Endothelial cell of umbilical vein (primary cell): ENCODE data around the gene IRS1. TPM values are rescaled to one million over a fixed set of nuclear protein-coding genes. Genes with fewer than 3 reads are reported as not detected.

Source experiments
- BruUV-seq: library from RNA; stranded (reverse); fragments of 400-500 nt; replicated peaks from 2 replicates; lab custom pipeline; 2021; lab: Mats Ljungman, UMichigan
- CTCF ChIA-PET: fragments of 300-600, 350-600 bp; sonication (Branson Sonifier 250); formaldehyde crosslinking; loops from one replicate; lab custom pipeline; 2021; ENCODE audit warnings: antibody characterized with exemption, inconsistent platforms; lab: Charles Lee
- POLR2A ChIA-PET: fragments of 300-600, 350-600 bp; sonication (Branson Sonifier 250); formaldehyde crosslinking; loops from one replicate; lab custom pipeline; 2021; ENCODE audit warnings: antibody characterized with exemption, inconsistent platforms; lab: Charles Lee
- DNase-seq: peaks from one replicate; pipeline ENCODE4 v3.0.0-alpha.2; 2011; ENCODE audit warnings: low read depth, low spot score
- FAIRE-seq: peaks from 2 replicates; lab custom pipeline; 2011; peaks lifted over from hg19 to GRCh38; lab: Jason Lieb, UNC
- H2AFZ ChIP-seq: 2 replicates; pipeline ENCODE4 v1.6.0; 2012; ENCODE audit warnings: low read depth, low read length, control low read depth, inconsistent platforms
- H3K27ac ChIP-seq: 2 replicates; pipeline ENCODE4 v1.5.1; 2011; ENCODE audit warnings: low read depth, mild to moderate bottlenecking, control low read depth, low read length, moderate library complexity; ENCODE audit not compliant: insufficient read depth
- H3K27me3 ChIP-seq, 2 experiments: 2 replicates each; pipeline versions ENCODE4 v1.6.0 to v1.6.1; 2011; ENCODE audit warnings: low read length in 2 of 2, mixed read lengths in 1 of 2; ENCODE audit not compliant: control insufficient read depth in 2 of 2, insufficient read depth in 2 of 2
- H3K36me3 ChIP-seq, 2 experiments: 2 replicates in 1 of 2; 3 replicates in 1 of 2; pipeline ENCODE4 v1.5.1; 2011; ENCODE audit warnings: low read length in 2 of 2, mild to moderate bottlenecking in 1 of 2, moderate library complexity in 1 of 2; ENCODE audit not compliant: control insufficient read depth in 2 of 2, insufficient read depth in 2 of 2; ENCODE audit errors: extremely low read depth in 1 of 2
- H3K4me1 ChIP-seq: 3 replicates; pipeline ENCODE4 v1.5.1; 2011; ENCODE audit warnings: mild to moderate bottlenecking, low read length; ENCODE audit not compliant: control insufficient read depth, insufficient read depth; ENCODE audit errors: extremely low read depth
- H3K4me2 ChIP-seq: 2 replicates; pipeline ENCODE4 v1.6.1; 2011; ENCODE audit warnings: low read length, control low read depth, mixed read lengths; ENCODE audit not compliant: insufficient read depth
- H3K4me3 ChIP-seq, 3 experiments: fragments of 200-600 bp in 1 of 3; sonication (generic), shearing (Covaris generic) in 1 of 3; replicated peaks in 1 of 3; 2 replicates each; pipeline ENCODE4 v1.5.1; 2011 to 2016; ENCODE audit warnings: control low read depth in 3 of 3, low read length in 3 of 3, mild to moderate bottlenecking in 2 of 3, inconsistent platforms in 1 of 3, low read depth in 1 of 3, moderate library complexity in 1 of 3; ENCODE audit not compliant: insufficient read depth in 1 of 3
- H3K79me2 ChIP-seq: 2 replicates; pipeline ENCODE4 v1.6.0; 2012; ENCODE audit warnings: low read length, inconsistent platforms; ENCODE audit not compliant: control insufficient read depth, insufficient read depth
- H3K9ac ChIP-seq: replicated peaks from 2 replicates; pipeline ENCODE3; 2011; ENCODE audit warnings: low read length, control low read depth; ENCODE audit not compliant: insufficient read depth; ENCODE audit errors: extremely low read depth
- H3K9me1 ChIP-seq: replicated peaks from 3 replicates; pipeline ENCODE4 v1.6.0; 2011; ENCODE audit warnings: mild to moderate bottlenecking, low read length; ENCODE audit not compliant: control insufficient read depth, insufficient read depth; ENCODE audit errors: extremely low read depth
- H3K9me3 ChIP-seq: replicated peaks from 2 replicates; pipeline ENCODE4 v1.5.1; 2012; ENCODE audit warnings: low read length, inconsistent platforms; ENCODE audit not compliant: control insufficient read depth, insufficient read depth
- H4K20me1 ChIP-seq: replicated peaks from 2 replicates; pipeline ENCODE3; 2011; ENCODE audit warnings: mild to moderate bottlenecking, low read length; ENCODE audit not compliant: control insufficient read depth, insufficient read depth; ENCODE audit errors: extremely low read depth
- CTCF ChIP-seq, 2 donors: IDR thresholded peaks; 1 replicate in 1 of 2; 2 replicates in 1 of 2; pipeline ENCODE4 v1.5.1; 2011; ENCODE audit warnings: low read length in 2 of 2, mild to moderate bottlenecking in 2 of 2, moderate library complexity in 2 of 2, control low read depth in 1 of 2, inconsistent platforms in 1 of 2, low read depth in 1 of 2; ENCODE audit not compliant: insufficient read depth in 1 of 2; ENCODE audit errors: extremely low read depth in 1 of 2
- EZH2 ChIP-seq: IDR thresholded peaks from 2 replicates; pipeline ENCODE4 v1.6.1; 2012; ENCODE audit warnings: borderline replicate concordance, low read depth, mild to moderate bottlenecking, moderate library complexity, low read length, inconsistent platforms; ENCODE audit not compliant: severe bottlenecking
- FOS ChIP-seq: IDR thresholded peaks from 2 replicates; pipeline ENCODE4 v1.6.1; 2011; ENCODE audit warnings: mild to moderate bottlenecking, low read length, moderate library complexity, borderline replicate concordance; ENCODE audit not compliant: insufficient read depth
- GATA2 ChIP-seq: IDR thresholded peaks from 2 replicates; pipeline ENCODE4 v1.7.0; 2011; ENCODE audit warnings: low read depth, mild to moderate bottlenecking, moderate library complexity, mixed read lengths, low read length; ENCODE audit not compliant: insufficient read length, insufficient read depth
- JUN ChIP-seq: IDR thresholded peaks from 2 replicates; pipeline ENCODE4 v1.6.1; 2011; ENCODE audit warnings: borderline replicate concordance, low read depth; ENCODE audit not compliant: insufficient read length, insufficient read depth
- MYC ChIP-seq: IDR thresholded peaks from one replicate; pipeline ENCODE4 v1.6.1; 2011; ENCODE audit warnings: mild to moderate bottlenecking, low read depth, low read length
- POLR2A ChIP-seq: IDR thresholded peaks from 2 replicates; pipeline ENCODE4 v1.6.1; 2012; ENCODE audit warnings: low read depth, mild to moderate bottlenecking, control low read depth, low read length
- POLR2AphosphoS5 ChIP-seq: IDR thresholded peaks from 2 replicates; pipeline ENCODE4 v1.6.1; 2012; ENCODE audit warnings: low read depth, mild to moderate bottlenecking, control low read depth, low read length, moderate library complexity; ENCODE audit not compliant: insufficient read depth
- dilution Hi-C: fragments of 300-500 bp; cut with MboI; formaldehyde crosslinking; loops from one replicate; pipeline ENCODE4 v1.15.0; 2019; ENCODE audit warnings: low sequenced_read_pairs; ENCODE audit not compliant: extremely low pct_ligation_motif_present
- intact Hi-C: fragments of 100-400 bp; cut with micrococcal nuclease; formaldehyde crosslinking; loops from one replicate; pipeline ENCODE4 v1.10.0; 2022
- polyA plus RNA-seq, 4 experiments: library from polyadenylated mRNA; depleted of rRNA in 3 of 4; stranded (reverse) in 3 of 4; unstranded in 1 of 4; fragments of >200 nt; gene quantifications; 2 replicates each; pipeline versions ENCODE4 v1.2.1 to v1.2.3, GENCODE V29; 2011 to 2012; ENCODE audit warnings: missing spikeins in 1 of 4
- total RNA-seq: library from RNA; stranded (reverse); gene quantifications from 2 replicates; pipeline ENCODE4 v1.2.3, GENCODE V29; 2021
- TF ChIP-seq, protein P1 (sequence below): IDR thresholded peaks from 2 replicates; pipeline ENCODE4 v1.6.1; 2011; ENCODE audit not compliant: insufficient read depth, insufficient read length

IRS1 gene
- total and polyA plus RNA-seq, 2 donors (not counting 3 experiments of a cell fraction or from before 2014, with no cell fraction given): 0.10 to 0.11 TPM

GRCh38 chr2:226766352-226767055, 33.1 kb downstream of the IRS1 start:
- Histone ChIP-seq H3K36me3 (no peaks in the 10 kb centered on the region), H3K4me2 (no peak overlapping the region), H3K27ac (no peak overlapping the region), H3K9me3 (no peaks in the 10 kb centered on the region), H3K9ac (no peak overlapping the region), H2AFZ (no peak overlapping the region), H3K4me1 (no peaks in the 10 kb centered on the region), H3K27me3 (no peaks in the 10 kb centered on the region), H3K4me3 (no peak overlapping the region), H4K20me1 (no peaks in the 10 kb centered on the region), H3K9me1 (no peaks in the 10 kb centered on the region), H3K79me2 (no peaks in the 10 kb centered on the region)
- intact Hi-C loops: no loop called here
- TF ChIP-seq EZH2 (no peak), CTCF (IDR thresholded peaks at IDR 0.05; ENCODE audit: extremely low read depth in 1 of 2, insufficient read depth in 1 of 2, low read depth in 1 of 2, low read length in 2 of 2) (no peak), GATA2 (no peak), JUN (no peak), MYC (no peak), POLR2AphosphoS5 (no peak), FOS (no peak), POLR2A (no peak)
- TF ChIP-seq, protein P1, sequence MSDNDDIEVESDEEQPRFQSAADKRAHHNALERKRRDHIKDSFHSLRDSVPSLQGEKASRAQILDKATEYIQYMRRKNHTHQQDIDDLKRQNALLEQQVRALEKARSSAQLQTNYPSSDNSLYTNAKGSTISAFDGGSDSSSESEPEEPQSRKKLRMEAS: no peak
- dilution Hi-C loops: no loop called here
- ChIA-PET POLR2A (no interaction called here), CTCF (interaction anchor here (1.0 to 1.1 kb wide), 2 partner anchors 36 to 877 kb away, joined by 3 read pairs; no protein-coding TSS in a partner anchor)
- DNase-seq (no peak), FAIRE-seq (no peak)
- BruUV-seq: no TSS peak
